OCI-LY3 (cell line): Measurements from ENCODE around the gene GMCL1.

ENCODE experiments used
- H2AFZ ChIP-seq: fragments of 200-600, 300-600 bp; shearing (Covaris generic); 2 replicates; pipeline ENCODE4 v1.6.0; 2014; ENCODE audit warnings: antibody characterized with exemption, low read depth, low read length
- H3K27ac ChIP-seq: fragments of 200-600, 300-600 bp; sonication (generic); 2 replicates; pipeline ENCODE4 v1.5.1; 2014; ENCODE audit warnings: mild to moderate bottlenecking, low read length, moderate library complexity, mixed read lengths
- H3K27me3 ChIP-seq: fragments of 200-600, 300-600 bp; sonication (generic); 2 replicates; pipeline ENCODE4 v1.6.1; 2014; ENCODE audit warnings: low read depth, low read length, mixed read lengths
- H3K36me3 ChIP-seq: fragments of 200-600, 300-600 bp; sonication (generic); replicated peaks from 2 replicates; pipeline ENCODE3; 2014; ENCODE audit warnings: low read depth, low read length, mixed read lengths
- H3K4me1 ChIP-seq: fragments of 300-600, 200-600 bp; sonication (generic); 2 replicates; pipeline ENCODE4 v1.6.1; 2014; ENCODE audit warnings: low read length, mixed read lengths
- H3K4me2 ChIP-seq: fragments of 200-600, 300-600 bp; sonication (generic); 2 replicates; pipeline ENCODE4 v1.6.1; 2014; ENCODE audit warnings: low read length, mixed read lengths
- H3K4me3 ChIP-seq: fragments of 300-600, 200-600 bp; sonication (generic); 2 replicates; pipeline ENCODE4 v1.5.1; 2014; ENCODE audit warnings: antibody characterized with exemption, mild to moderate bottlenecking, low read length, moderate library complexity
- H3K79me2 ChIP-seq: fragments of 300-600, 200-600 bp; shearing (Covaris generic); 2 replicates; pipeline ENCODE4 v1.6.1; 2014; ENCODE audit warnings: mild to moderate bottlenecking, low read length, mixed read lengths
- H3K9ac ChIP-seq: fragments of 300-600, 200-600 bp; shearing (Covaris generic); 2 replicates; pipeline ENCODE4 v1.6.0; 2014; ENCODE audit warnings: mild to moderate bottlenecking, low read length, moderate library complexity
- H3K9me3 ChIP-seq: fragments of 200-600, 300-600 bp; shearing (Covaris generic); 2 replicates; pipeline ENCODE4 v1.6.1; 2014; ENCODE audit warnings: low read length, mixed read lengths; ENCODE audit not compliant: insufficient read depth
- H4K20me1 ChIP-seq: fragments of 200-600, 300-600 bp; sonication (generic); 2 replicates; pipeline ENCODE4 v1.6.1; 2016; ENCODE audit warnings: low read length, mixed read lengths; ENCODE audit not compliant: insufficient read depth
- CTCF ChIP-seq: fragments of 200-600, 300-600 bp; sonication (generic); IDR thresholded peaks from 2 replicates; pipeline ENCODE4 v1.5.1; 2014; ENCODE audit warnings: antibody characterized with exemption, low read length, low read depth
- EZH2phosphoT487 ChIP-seq: fragments of 200-600 bp; shearing (Covaris generic); IDR thresholded peaks from 2 replicates; pipeline ENCODE4 v1.6.1; 2018; ENCODE audit warnings: antibody characterized with exemption, mixed run types, low read depth

Gene GMCL1

DNA sequence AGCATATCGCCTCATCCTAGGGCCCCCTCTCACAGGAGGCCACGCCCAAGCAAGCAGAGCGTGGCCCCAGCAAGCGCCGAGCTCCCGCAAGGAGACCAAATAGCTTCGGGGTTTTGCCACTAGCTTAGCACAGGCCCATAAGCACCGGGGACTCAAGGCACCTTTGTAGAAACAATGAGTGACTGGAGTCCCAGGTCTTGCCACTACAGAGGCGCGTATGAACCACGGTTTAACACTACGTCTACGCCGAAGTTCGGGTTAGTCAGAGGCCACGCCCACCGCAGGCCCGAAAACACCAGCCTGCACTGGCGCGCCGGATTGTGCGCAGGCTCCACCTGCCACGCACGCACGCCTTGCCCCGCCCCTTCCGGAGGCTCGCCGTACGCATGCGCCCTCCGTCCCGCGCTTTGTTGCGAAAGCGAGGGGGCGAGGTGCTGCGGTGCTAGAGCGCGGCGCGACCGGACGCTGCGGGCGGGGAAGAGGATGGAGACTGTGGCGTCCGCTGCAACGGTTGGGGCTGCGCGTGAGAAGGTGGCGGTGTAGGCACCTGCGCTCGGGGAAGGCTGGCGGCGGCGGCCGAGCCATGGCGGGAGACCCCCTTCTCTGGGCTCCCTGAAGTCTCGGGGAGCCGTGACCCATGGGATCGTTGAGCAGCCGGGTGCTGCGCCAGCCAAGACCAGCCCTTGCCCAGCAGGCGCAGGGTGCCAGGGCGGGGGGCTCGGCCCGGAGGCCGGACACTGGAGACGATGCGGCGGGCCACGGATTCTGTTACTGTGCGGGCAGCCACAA, at the start of gene GMCL1:
GMCL1 (plus strand) TSS at position 405 of the 789 bp plus-strand sequence; CDS start at position 638, 233 bp downstream.
- Histone ChIP-seq H4K20me1 (no peaks in the 10 kb centered on the region), H3K4me2 (peak within 1 kb of the TSS; percentile 91), H3K4me1 (peaks cover 12% of the 10 kb centered on the region), H3K79me2 (peaks cover 48% of the 10 kb centered on the region), H3K4me3 (peak within 1 kb of the TSS; percentile 86), H2AFZ (peak within 1 kb of the TSS; percentile 87), H3K9ac (peak within 1 kb of the TSS; percentile 86), H3K27ac (peak within 1 kb of the TSS; percentile 60), H3K27me3 (no peaks in the 10 kb centered on the region), H3K36me3 (peaks cover 3% of the 10 kb centered on the region), H3K9me3 (no peaks in the 10 kb centered on the region)
- TF ChIP-seq CTCF, result no peak
- TF ChIP-seq EZH2phosphoT487, result no peak

GRCh38 chr2:69780921-69781320, 48.5 kb upstream of the GMCL1 start:
- Histone ChIP-seq H3K9me3 (no peaks in the 10 kb centered on the region), H2AFZ (no peak overlapping the region), H4K20me1 (no peaks in the 10 kb centered on the region), H3K9ac (no peak overlapping the region), H3K4me1 (peaks cover 29% of the 10 kb centered on the region), H3K36me3 (peaks cover 4% of the 10 kb centered on the region), H3K27me3 (no peaks in the 10 kb centered on the region), H3K79me2 (no peaks in the 10 kb centered on the region), H3K4me3 (no peak overlapping the region), H3K27ac (no peak overlapping the region), H3K4me2 (peak overlapping the region; percentile 33)
- TF ChIP-seq EZH2phosphoT487 (no peak), CTCF (no peak)

DNA sequence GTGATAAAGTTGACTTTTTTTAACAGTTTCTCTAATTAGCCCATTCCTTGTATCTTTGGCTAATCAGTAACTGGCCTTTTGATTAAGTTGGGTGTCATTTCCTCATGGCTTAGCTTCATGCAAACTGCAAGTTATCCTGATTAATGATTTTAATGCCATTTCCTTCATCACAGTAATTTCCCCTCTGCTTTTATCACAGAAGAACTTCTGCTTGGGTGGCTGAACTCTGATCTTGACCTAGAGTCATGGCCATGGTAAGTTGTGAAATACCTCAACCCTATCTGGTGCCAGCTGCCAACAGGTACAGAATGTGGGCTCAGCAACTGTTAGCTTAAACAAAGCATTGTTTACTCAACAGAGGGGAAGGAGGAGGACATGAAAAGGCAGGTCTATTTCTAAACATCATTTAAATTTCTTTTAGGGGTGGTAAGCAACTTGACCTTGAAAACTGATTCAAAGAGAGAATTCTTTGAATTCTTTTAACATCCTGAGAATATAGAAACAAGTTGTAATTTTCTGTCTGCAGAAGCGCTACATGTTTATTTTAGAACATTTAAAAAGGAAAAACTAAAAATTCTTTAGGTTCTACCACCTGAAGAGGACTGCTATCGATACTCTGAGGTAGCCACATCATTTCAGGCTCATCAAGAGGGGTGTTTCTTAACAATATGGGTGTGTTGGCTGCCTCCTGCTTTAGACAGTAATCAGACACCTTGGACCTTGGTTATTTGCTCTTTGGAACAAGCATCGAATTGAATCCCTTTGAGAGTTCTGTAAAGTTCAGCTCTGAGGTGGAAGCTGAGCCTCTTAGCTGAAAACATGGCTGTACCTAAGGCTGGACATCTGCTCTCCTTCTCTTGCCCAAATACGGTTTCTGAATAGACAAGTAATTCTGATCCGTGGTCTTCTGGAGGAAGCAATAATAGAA, 47.9 kb upstream of the GMCL1 start:
- Histone ChIP-seq H3K9ac (no peak overlapping the region), H3K4me1 (peaks cover 23% of the 10 kb centered on the region), H3K27me3 (no peaks in the 10 kb centered on the region), H3K4me2 (peak overlapping the region; percentile 33), H3K36me3 (no peaks in the 10 kb centered on the region), H4K20me1 (no peaks in the 10 kb centered on the region), H3K27ac (no peak overlapping the region), H3K4me3 (no peak overlapping the region), H2AFZ (no peak overlapping the region), H3K79me2 (no peaks in the 10 kb centered on the region), H3K9me3 (no peaks in the 10 kb centered on the region)
- TF ChIP-seq CTCF (no peak), EZH2phosphoT487 (no peak)

GRCh38 chr2:69784228-69784627, 45.2 kb upstream of the GMCL1 start:
- Histone ChIP-seq H3K79me2 (no peaks in the 10 kb centered on the region), H2AFZ (no peak overlapping the region), H3K9me3 (no peaks in the 10 kb centered on the region), H3K4me3 (no peak overlapping the region), H3K9ac (no peak overlapping the region), H3K36me3 (no peaks in the 10 kb centered on the region), H4K20me1 (no peaks in the 10 kb centered on the region), H3K4me1 (peaks cover 28% of the 10 kb centered on the region), H3K27me3 (no peaks in the 10 kb centered on the region), H3K27ac (no peak overlapping the region), H3K4me2 (no peak overlapping the region)
- TF ChIP-seq EZH2phosphoT487, result no peak
- TF ChIP-seq CTCF, result no peak
